Measurements from ENCODE around the gene STAT3.

The STAT3 gene

GRCh38 chr17:42309986-42310786, 78.1 kb downstream of the STAT3 start:
- no peak for DNase-seq (ENCODE audit: low read depth in 1 of 2, low spot score in 1 of 2)
- Histone ChIP-seq H3K27me3 (ENCODE audit: insufficient read depth, poor library complexity, severe bottlenecking) (no peaks in the 10 kb centered on the region), H3K4me3 (replicated peaks; ENCODE audit: insufficient read depth, low read length) (no peak overlapping the region), H3K27ac (replicated peaks) (no peak overlapping the region)
- no peak for TF ChIP-seq POLR2AphosphoS5 (IDR thresholded peaks at IDR 0.05; ENCODE audit: low read depth)
- TF ChIP-seq CTCF (IDR thresholded peaks at IDR 0.05; ENCODE audit: insufficient read depth, low read length), result no peak
- TF ChIP-seq REST (IDR thresholded peaks at IDR 0.05; ENCODE audit: insufficient replicate concordance, low read depth), result no peak
- no peak for TF ChIP-seq SPI1 (IDR thresholded peaks at IDR 0.05; ENCODE audit: borderline replicate concordance, low read depth)
- no peak for TF ChIP-seq GABPA (IDR thresholded peaks at IDR 0.05; ENCODE audit: low read depth)

GRCh38 chr17:42309142-42309541, 79.1 kb downstream of the STAT3 start:
- Histone ChIP-seq H3K27ac (replicated peaks) (no peak overlapping the region), H3K27me3 (ENCODE audit: insufficient read depth, poor library complexity, severe bottlenecking) (no peaks in the 10 kb centered on the region), H3K4me3 (replicated peaks; ENCODE audit: insufficient read depth, low read length) (no peak overlapping the region)
- DNase-seq (ENCODE audit: low read depth in 1 of 2, low spot score in 1 of 2), result no peak
- TF ChIP-seq SPI1 (IDR thresholded peaks at IDR 0.05; ENCODE audit: borderline replicate concordance, low read depth) (no peak), GABPA (IDR thresholded peaks at IDR 0.05; ENCODE audit: low read depth) (no peak), REST (IDR thresholded peaks at IDR 0.05; ENCODE audit: insufficient replicate concordance, low read depth) (no peak), POLR2AphosphoS5 (IDR thresholded peaks at IDR 0.05; ENCODE audit: low read depth) (no peak), CTCF (IDR thresholded peaks at IDR 0.05; ENCODE audit: insufficient read depth, low read length) (no peak)

- H3K27me3 ChIP-seq (ENCODE audit: insufficient read depth, poor library complexity, severe bottlenecking), result no peaks in the 10 kb centered on the region
- TF ChIP-seq SPI1 (IDR thresholded peaks at IDR 0.05; ENCODE audit: borderline replicate concordance, low read depth) (no peak), CTCF (IDR thresholded peaks at IDR 0.05; ENCODE audit: insufficient read depth, low read length) (no peak), GABPA (IDR thresholded peaks at IDR 0.05; ENCODE audit: low read depth) (no peak), REST (IDR thresholded peaks at IDR 0.05; ENCODE audit: insufficient replicate concordance, low read depth) (no peak), POLR2AphosphoS5 (IDR thresholded peaks at IDR 0.05; ENCODE audit: low read depth) (no peak)
- H3K4me3 ChIP-seq (replicated peaks; ENCODE audit: insufficient read depth, low read length), result no peak overlapping the region
- H3K27ac ChIP-seq (replicated peaks), result no peak overlapping the region
- DNase-seq (ENCODE audit: low read depth in 1 of 2, low spot score in 1 of 2), result no peak
Measured at GRCh38 chr17:42308446-42308845, 79.8 kb downstream of the STAT3 start.
